Left lung (tissue), 10 donors: ENCODE measurements around the gene DNAJC15. TPM values are rescaled to one million over a fixed set of nuclear protein-coding genes. Genes with fewer than 3 reads are reported as not detected.

Source experiments
- ATAC-seq: fragments of 200-7000 bp; cut with Tn5 transposase; one replicate; pipeline ENCODE4 v1.9.1; 2020; ENCODE audit warnings: moderate library complexity
- DNase-seq, 4 donors: peaks; one replicate each; pipeline ENCODE4 v3.0.0-alpha.2; 2013 to 2020
- H3K27ac ChIP-seq, 2 donors: fragments of 200-600 bp; sonication (generic) in 1 of 2; one replicate each; pipeline versions ENCODE4 v1.5.0 to v1.8.0; 2020 to 2021
- H3K27me3 ChIP-seq, 2 donors: fragments of 200-600 bp; sonication (generic) in 1 of 2; one replicate each; pipeline versions ENCODE4 v1.5.0 to v1.8.0; 2020 to 2021
- H3K36me3 ChIP-seq, 2 donors: fragments of 200-600 bp; sonication (generic) in 1 of 2; one replicate each; pipeline versions ENCODE4 v1.5.0 to v1.8.0; 2020 to 2021
- H3K4me1 ChIP-seq, 2 donors: fragments of 200-600 bp; one replicate each; pipeline ENCODE4 v1.8.0; 2021
- H3K4me3 ChIP-seq, 2 donors: fragments of 200-600 bp; sonication (generic) in 1 of 2; one replicate each; pipeline versions ENCODE4 v1.5.0 to v1.8.0; 2020 to 2021; ENCODE audit warnings: mild to moderate bottlenecking in 1 of 2
- H3K9me3 ChIP-seq, 2 donors: fragments of 200-600 bp; sonication (generic) in 1 of 2; one replicate each; pipeline versions ENCODE4 v1.5.0 to v1.8.0; 2020 to 2021
- CTCF ChIP-seq, 2 donors: fragments of 200-600 bp; sonication (generic) in 1 of 2; IDR thresholded peaks; one replicate each; pipeline versions ENCODE4 v1.5.0 to v1.8.0; 2021; ENCODE audit warnings: antibody characterized with exemption in 2 of 2
- intact Hi-C, 2 donors: fragments of 100-400 bp; cut with DNase I; formaldehyde crosslinking; loops; one replicate each; pipeline versions ENCODE4 v1.11.2 to v1.14.2; 2022
- polyA plus RNA-seq, 6 donors: library from polyadenylated mRNA; unstranded; fragments of 120-200 nt; gene quantifications; one replicate each; pipeline ENCODE4 v1.2.1, GENCODE V29; 2013; ENCODE audit not compliant: insufficient read length in 6 of 6
- total RNA-seq, 2 donors: library from RNA; stranded (reverse); fragmentation: NEBNext Ultra II Directional; extraction: Animal tissue kit (Norgen Biotek cat#: 25700); gene quantifications; one replicate each; pipeline ENCODE4 v1.2.1, GENCODE V29; 2021
- donor health status: DM: no; HTN: yes; CAD: no.
- donor health status: DM: no; HTN: no; CAD: no.

The DNAJC15 gene
- total and polyA plus RNA-seq, 8 donors: 12.8 to 28.5 (median 21.9) TPM

GRCh38 chr13:43110036-43110435, 86.7 kb downstream of the DNAJC15 start:
- H3K4me1 ChIP-seq: no peaks in the 10 kb centered on the region
- no peak for DNase-seq
- no peaks in the 10 kb centered on the region for H3K36me3 ChIP-seq
- no peaks in the 10 kb centered on the region for H3K27me3 ChIP-seq
- H3K4me3 ChIP-seq: no peak overlapping the region
- TF ChIP-seq CTCF (IDR thresholded peaks at IDR 0.05): no peak
- H3K27ac ChIP-seq: no peak overlapping the region
- intact Hi-C loops: no loop called here
- H3K9me3 ChIP-seq: no peaks in the 10 kb centered on the region
- no peak for ATAC-seq

GRCh38 chr13:43110658-43111057, 87.3 kb downstream of the DNAJC15 start:
- intact Hi-C loops: no loop called here
- DNase-seq: no peak
- no peaks in the 10 kb centered on the region for H3K36me3 ChIP-seq
- no peaks in the 10 kb centered on the region for H3K27me3 ChIP-seq
- no peak for ATAC-seq
- no peaks in the 10 kb centered on the region for H3K4me1 ChIP-seq
- no peak for TF ChIP-seq CTCF (IDR thresholded peaks at IDR 0.05)
- H3K9me3 ChIP-seq: no peaks in the 10 kb centered on the region
- no peak overlapping the region for H3K4me3 ChIP-seq
- H3K27ac ChIP-seq: no peak overlapping the region

GRCh38 chr13:43111559-43112400, 88.4 kb downstream of the DNAJC15 start:
- Histone ChIP-seq H3K4me1 (no peaks in the 10 kb centered on the region), H3K4me3 (no peak overlapping the region), H3K9me3 (no peaks in the 10 kb centered on the region), H3K27ac (no peak overlapping the region), H3K36me3 (no peaks in the 10 kb centered on the region), H3K27me3 (no peaks in the 10 kb centered on the region)
- intact Hi-C loops: no loop called here
- no peak for TF ChIP-seq CTCF (IDR thresholded peaks at IDR 0.05)
- ATAC-seq (no peak), DNase-seq (no peak)

- no peak overlapping the region for H3K4me3 ChIP-seq
- DNase-seq (no peak), ATAC-seq (peak; percentile 83)
- intact Hi-C loops: no loop called here
- no peaks in the 10 kb centered on the region for H3K4me1 ChIP-seq
- no peak for TF ChIP-seq CTCF (IDR thresholded peaks at IDR 0.05)
- H3K9me3 ChIP-seq: no peaks in the 10 kb centered on the region
- no peaks in the 10 kb centered on the region for H3K36me3 ChIP-seq
- H3K27ac ChIP-seq: no peak overlapping the region
- no peaks in the 10 kb centered on the region for H3K27me3 ChIP-seq
Measured at GRCh38 chr13:43113603-43114002, 90.2 kb downstream of the DNAJC15 start.

GRCh38 chr13:43114504-43114903, 91.1 kb downstream of the DNAJC15 start:
- intact Hi-C loops: no loop called here
- no peak for DNase-seq

More at GRCh38 chr13:43114504-43114903, 91.1 kb downstream of the DNAJC15 start:
- Histone ChIP-seq H3K27ac (no peak overlapping the region), H3K4me3 (no peak overlapping the region), H3K36me3 (no peaks in the 10 kb centered on the region), H3K9me3 (no peaks in the 10 kb centered on the region), H3K4me1 (no peaks in the 10 kb centered on the region), H3K27me3 (no peaks in the 10 kb centered on the region)
- no peak for TF ChIP-seq CTCF (IDR thresholded peaks at IDR 0.05)
- ATAC-seq: no peak
